SW480 (cell line): ENCODE data around the gene GRK6.

Source experiments
- DNase-seq: peaks from one replicate; pipeline ENCODE4 v3.0.0-alpha.2; 2016; ENCODE audit warnings: low spot score

Gene GRK6

DNA sequence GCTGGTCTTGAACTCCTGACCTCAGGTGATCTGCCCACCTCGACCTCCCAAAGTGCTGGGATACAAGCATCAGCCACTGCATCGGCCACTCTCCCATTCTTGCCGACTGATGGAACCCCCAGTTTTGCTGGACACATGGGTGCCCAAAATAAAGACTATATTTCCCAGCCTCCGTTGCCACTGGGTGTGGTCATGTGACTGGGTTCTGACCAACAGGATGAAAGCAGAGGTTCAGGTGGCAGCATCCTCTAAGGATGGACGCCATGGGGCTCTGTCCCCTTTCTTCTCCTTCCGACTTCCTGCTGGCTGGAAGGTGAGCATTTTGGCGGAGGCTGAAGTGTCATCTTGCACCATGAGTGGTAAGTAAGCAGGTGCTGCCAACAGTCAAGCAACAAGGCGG is 60.7 kb downstream of the GRK6 start:
- DNase-seq = no peak

DNA sequence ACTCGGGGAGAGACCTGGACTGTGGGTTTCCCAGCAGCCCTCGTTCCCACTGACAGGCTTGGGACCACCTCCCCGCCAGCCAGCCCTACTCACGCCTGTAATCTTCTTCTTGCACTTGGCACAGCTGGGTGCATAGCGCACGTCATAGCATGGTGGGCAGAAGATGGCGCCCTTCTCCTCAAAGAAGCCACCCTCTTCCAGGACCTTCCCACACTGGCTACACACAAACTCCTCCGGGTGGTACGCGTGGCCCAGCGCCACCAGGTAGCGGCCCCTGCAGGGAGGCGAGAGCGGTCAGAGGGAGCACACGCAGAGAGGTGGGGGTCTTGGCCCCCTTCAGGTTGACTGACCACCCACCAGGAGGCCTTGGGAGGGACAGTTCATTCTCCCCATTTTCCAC is 61.5 kb downstream of the GRK6 start:
- DNase-seq = no peak

DNA sequence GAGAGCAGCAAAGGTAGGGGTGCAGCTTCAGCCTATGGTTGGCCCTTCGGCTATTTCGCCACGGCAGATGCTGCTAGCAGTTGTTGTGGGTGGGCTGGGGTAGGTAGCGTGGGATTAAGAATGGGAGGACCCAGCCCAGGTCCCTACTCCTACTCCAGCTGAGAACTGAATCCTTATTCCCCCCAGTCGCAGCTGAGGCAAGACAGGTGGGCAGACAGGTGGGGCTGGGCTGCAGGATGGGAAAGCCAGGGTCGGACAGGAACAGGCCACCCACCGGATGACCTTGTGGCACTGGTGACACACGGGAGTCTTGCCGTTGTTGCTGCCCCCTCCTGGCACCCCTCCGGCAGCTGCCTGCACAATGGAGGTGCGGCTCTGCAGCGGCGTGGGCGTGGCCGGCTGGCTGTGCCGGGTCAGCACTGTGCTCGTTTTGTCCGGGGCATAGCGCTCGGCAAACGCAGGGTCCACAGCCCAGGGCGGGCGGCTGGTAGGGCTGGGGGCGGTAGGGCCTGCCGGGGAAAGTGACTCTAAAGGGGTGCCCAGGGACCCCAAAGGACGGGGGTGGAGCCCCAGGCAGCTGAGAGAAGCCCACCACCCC is 62.7 kb downstream of the GRK6 start:
- no peak for DNase-seq

DNA sequence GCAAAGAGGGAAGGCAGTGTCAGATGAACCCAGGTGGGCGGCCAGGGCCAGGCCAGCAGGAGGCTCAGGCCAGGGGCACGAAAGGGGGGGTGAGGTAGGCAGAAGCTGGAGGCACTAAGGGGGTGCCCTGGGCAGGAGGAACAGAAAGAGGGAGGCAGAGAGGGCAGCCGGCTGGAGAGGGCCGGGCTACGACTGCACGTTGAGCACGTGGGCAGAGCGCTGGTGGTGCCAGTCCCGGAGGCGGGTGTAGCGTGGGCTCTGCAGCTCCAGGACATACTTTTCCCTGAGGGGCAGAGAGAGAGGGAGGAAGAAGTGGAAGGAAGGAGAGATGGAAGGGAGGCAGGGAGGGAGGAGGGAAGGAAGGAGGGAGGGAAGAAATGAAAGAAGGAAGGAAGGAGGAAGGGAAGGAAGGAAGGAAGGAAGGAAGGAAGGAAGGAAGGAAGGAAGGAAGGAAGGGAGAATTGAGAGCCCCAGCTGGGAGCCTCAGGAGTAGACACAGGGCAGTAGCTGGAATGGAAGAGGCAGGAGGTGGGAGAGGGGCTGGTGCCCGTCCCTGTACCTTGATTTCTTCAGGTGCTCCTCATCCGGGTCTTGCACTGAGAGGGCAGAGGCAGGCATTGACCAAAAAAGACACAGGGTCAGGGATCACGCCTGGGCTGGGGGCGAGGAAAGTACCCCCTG is 64.0 kb downstream of the GRK6 start:
- DNase-seq = no peak

DNA sequence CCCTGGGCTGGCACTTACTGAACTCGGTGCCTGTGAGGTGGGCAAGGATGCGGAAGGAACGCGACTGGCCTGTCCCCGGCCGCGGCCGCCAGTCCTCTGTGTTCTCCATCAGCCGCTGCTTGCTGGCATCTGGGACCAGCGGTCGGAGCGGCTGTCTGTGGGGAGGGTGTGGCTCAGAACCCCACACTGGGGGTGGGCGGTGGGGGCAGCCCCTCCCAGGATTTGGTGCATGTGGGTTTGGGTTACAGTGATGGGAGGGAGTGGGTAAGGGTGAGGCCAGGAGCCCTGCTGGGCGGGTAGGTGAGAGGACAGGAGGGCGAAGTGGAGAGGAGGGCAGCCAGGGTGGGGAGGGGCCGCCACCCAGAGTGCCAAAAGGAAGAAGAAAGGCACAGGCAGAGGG is 64.5 kb downstream of the GRK6 start:
- no peak for DNase-seq

DNA sequence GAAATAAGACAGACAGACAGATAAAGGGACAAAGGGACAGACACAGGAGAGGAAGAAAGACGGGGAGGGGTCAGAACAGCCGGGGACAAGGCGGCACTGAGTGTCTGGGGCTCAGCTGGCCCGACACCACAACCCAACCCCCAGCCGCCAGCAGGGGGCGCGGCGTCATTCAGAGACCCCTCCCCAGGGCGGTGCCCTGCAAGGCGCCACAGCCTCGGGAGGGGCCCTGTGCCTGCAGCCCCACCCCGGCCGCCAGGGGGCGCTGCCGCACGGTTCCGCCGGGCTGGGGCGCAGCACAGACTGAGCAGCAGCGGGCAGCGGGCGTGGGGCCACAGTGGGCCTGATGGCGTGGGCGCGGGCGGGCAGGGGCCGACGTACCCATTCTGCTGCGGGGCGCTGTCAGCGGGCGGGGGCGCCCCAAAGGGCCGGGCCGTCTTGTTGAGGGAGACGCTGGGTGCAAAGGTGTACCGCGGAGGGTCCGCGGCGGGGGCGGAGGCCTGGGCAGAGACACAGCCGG is 65.0 kb downstream of the GRK6 start:
- DNase-seq = no peak

DNA sequence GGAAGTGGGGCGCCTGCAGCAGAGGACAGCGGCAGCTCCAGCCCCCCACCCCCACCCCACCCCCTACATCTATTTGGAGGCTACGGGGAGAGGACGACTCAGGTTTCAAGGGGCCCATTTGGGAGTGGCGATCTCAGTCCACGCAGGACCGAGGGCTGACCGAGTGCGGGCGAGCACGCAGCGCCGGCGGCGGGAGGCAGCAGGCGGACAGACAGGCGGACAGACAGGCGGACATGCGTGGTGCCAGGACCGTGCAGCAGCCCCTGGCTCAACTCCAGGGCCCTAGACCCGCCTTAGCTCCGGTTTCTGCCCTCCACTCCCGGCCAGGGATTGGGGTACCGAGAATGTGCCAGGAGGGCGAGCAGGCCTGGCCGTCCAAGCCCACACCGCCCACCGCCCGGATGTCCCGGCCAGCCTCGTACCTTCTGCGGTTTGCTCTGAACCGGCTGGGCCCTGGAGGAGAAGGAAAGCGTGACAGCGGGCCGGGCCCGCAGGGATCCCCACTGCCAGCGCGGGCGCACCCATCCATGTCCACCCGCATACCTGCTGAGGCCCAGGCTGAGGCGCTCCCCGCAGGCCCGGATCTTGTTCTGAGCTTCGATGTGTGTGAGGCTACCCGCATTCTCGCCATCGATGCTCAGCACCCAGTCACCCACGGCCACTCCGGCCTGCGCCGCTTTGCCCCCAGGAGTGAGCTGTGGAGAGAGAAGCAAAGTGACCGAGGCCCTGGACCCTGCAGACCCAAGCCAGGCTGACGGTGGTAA is 65.7 kb downstream of the GRK6 start:
- DNase-seq = no peak
